Measurements from ENCODE around the gene TAPT1.

TAPT1 gene

DNA sequence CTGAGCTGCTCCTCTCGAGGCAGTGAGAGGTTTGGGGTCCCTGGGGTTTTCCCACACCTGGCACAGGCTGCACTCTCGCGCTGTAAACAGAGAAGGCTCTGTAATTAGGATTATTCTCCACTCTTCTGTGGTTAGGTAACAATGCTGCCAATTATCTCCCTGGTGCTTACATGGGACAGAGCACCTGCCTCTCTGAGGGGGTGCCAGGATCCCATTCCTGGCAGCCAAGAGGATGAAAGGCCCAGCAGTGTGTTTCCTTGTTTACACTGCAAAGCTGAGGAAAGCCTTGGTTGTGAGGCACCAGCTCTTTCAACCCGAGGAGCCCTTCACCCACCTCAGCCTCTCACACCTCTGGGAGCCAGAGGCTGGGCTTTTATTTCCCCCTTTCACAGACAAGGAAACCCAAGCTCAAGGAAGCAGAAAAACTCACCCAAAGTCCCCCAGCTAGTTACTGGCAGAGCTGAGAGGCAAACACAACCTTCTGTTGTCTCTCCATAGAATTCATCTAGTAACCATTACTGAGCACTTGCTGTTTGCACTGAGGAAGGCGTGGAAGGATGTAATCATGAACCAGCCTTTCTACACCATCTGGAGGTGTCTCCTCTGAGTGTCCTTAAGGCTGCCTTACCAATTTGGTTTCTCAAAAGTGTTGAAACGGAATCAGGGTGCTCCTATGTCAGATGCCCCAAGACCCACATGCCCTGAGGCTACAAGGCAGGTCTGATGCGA lies 102.8 kb downstream of the TAPT1 start:
- TF ChIP-seq, protein P1, sequence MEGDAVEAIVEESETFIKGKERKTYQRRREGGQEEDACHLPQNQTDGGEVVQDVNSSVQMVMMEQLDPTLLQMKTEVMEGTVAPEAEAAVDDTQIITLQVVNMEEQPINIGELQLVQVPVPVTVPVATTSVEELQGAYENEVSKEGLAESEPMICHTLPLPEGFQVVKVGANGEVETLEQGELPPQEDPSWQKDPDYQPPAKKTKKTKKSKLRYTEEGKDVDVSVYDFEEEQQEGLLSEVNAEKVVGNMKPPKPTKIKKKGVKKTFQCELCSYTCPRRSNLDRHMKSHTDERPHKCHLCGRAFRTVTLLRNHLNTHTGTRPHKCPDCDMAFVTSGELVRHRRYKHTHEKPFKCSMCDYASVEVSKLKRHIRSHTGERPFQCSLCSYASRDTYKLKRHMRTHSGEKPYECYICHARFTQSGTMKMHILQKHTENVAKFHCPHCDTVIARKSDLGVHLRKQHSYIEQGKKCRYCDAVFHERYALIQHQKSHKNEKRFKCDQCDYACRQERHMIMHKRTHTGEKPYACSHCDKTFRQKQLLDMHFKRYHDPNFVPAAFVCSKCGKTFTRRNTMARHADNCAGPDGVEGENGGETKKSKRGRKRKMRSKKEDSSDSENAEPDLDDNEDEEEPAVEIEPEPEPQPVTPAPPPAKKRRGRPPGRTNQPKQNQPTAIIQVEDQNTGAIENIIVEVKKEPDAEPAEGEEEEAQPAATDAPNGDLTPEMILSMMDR (conservative IDR thresholded peaks at IDR 0.05; ENCODE audit: low read depth, low read length) = no peak
- no peak overlapping the region for H3K4me3 ChIP-seq (ENCODE audit: low read length)
- DNase-seq (ENCODE audit: low read depth) = no peak

DNA sequence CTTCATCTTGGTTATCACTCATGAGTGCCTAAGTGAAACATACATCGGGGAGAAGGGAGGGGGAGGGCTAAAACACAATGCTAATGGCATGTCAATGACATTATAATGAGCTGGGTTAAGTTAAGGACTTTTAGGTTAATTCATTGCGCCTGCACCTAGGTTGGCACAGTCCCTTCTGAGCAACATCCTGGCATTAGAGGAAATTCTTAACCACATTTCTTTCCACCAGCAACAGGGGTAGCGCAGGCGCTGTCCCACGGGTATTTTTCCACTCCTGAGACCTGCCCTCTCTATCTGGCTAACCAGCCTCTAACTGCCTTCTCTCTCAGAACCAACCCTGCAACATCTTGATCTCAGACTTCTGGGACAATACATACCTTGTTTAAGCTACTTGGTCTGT lies 103.5 kb downstream of the TAPT1 start:
- no peak overlapping the region for H3K4me3 ChIP-seq (ENCODE audit: low read length)
- TF ChIP-seq, protein P1 (conservative IDR thresholded peaks at IDR 0.05; ENCODE audit: low read depth, low read length) = no peak

DNA sequence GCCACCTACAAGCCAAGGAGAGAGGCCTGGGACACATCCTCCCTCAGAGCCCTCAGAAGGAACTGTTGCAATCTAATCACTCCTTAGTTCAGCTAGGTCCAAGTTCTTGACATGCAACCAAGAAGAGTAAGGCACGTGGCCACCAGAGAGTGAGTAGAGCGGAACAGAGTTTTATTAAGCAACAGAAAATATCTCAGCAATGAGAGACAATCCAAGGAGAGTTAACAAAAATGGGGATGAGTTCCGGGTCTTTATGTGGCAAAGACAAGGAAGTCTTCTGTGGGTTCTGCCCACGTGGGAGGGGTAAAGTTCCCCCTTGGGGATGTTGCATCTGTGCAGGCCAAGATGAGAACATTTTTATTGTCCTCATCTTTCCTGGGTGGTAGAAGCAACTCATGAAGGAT lies 104.0 kb downstream of the TAPT1 start:
- no peak for DNase-seq (ENCODE audit: low read depth)
- H3K4me3 ChIP-seq (ENCODE audit: low read length) = no peak overlapping the region
- TF ChIP-seq, protein P1 (conservative IDR thresholded peaks at IDR 0.05; ENCODE audit: low read depth, low read length) = no peak

More for the DNA sequence above, 103.5 kb downstream of the TAPT1 start:
- DNase-seq (ENCODE audit: low read depth) = no peak

DNA sequence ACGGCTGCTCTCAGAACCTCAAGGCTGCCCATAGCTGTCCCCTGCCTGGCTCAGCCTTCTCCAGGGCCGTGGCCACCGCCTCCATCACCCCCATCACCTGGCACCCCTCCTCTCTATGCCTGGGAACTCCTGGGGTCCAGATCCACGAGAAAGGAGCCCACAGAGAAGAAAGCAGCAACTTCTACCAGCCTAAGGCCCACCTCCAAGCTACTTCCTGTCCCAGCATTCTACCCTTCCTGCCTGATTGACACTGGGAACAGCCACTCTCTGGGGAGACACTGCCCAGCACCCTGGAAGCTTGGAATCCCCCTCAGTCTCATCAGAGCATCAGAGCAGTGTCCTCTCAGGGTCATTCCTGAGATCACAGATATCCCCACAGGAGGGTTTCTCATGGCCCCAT lies 105.6 kb downstream of the TAPT1 start:
- no peak overlapping the region for H3K4me3 ChIP-seq (ENCODE audit: low read length)
- no peak for DNase-seq (ENCODE audit: low read depth)
- TF ChIP-seq, protein P1 (conservative IDR thresholded peaks at IDR 0.05; ENCODE audit: low read depth, low read length) = no peak

DNA sequence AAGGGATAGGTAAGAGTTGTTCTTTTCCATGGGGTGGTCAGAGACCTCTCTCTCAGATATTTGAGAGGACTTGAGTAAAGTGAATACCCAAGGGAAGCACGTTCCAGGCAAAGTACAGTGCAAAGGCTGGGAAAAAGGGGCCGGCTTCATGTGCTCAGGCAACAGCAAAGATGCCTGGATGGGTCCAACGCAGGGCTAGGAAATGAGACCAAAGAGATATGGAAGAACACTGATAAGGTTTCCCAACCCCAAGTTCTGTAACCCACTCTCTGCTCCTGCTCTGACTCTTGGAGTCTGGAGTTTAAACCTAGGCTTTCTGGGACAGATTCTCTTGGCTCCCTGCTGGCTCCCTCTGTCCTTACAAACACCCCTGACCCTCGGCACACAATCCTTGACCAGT lies 106.3 kb downstream of the TAPT1 start:
- DNase-seq (ENCODE audit: low read depth) = no peak
- no peak overlapping the region for H3K4me3 ChIP-seq (ENCODE audit: low read length)
- TF ChIP-seq, protein P1 (conservative IDR thresholded peaks at IDR 0.05; ENCODE audit: low read depth, low read length) = no peak

DNA sequence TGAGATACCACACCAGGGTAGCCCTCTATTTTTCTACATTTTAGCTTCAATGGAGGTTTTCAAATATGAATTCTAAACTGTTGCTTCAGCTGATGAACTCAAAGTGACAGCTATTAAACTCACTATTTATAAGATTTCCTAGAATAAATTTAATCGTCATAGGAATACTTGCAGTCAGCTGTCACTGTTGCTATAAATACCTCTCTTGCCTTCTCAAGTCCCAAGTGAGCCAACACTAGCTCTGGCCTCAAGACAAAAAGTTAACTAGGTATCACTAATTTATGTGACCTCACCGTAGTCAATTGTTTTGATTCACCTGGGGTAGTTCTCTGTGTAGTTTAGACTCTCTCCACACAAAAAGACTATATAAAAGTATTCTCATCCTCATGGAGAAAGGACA lies 108.2 kb downstream of the TAPT1 start:
- H3K4me3 ChIP-seq (ENCODE audit: low read length) = no peak overlapping the region
- TF ChIP-seq, protein P1 (conservative IDR thresholded peaks at IDR 0.05; ENCODE audit: low read depth, low read length) = no peak
- DNase-seq (ENCODE audit: low read depth) = no peak

DNA sequence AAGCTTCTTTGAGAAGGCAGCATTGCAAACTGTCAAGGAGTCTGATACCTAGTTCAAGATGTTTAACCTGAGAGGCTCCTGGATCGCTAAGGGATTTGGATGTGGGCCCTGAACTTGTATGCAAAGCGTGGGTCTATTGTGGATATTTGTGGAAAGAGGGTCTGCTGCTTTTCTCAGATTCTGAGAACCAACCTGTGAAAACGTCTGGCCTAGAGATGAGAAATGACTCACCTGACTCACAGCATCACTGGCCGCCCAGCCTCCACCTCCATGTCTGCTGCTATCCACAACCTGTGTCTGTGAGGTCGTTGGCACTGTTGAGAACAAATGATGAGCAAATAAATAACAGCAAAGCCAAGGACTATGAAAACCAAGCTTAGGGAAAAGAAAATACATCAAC lies 109.1 kb downstream of the TAPT1 start:
- DNase-seq (ENCODE audit: low read depth) = no peak
- no peak overlapping the region for H3K4me3 ChIP-seq (ENCODE audit: low read length)
- TF ChIP-seq, protein P1 (conservative IDR thresholded peaks at IDR 0.05; ENCODE audit: low read depth, low read length) = no peak

Data from retinal pigment epithelial cell (primary cell).